IMR-90 (cell line): ENCODE results near the gene IFNG. TPM values are rescaled to one million over a fixed set of nuclear protein-coding genes. Genes with fewer than 3 reads are reported as not detected.

Experiments used
- ATAC-seq: fragments of 200-7000 bp; cut with Tn5 transposase; 2 replicates; pipeline ENCODE4 v1.9.1; 2020; ENCODE audit warnings: low read depth, mild to moderate bottlenecking, moderate library complexity
- BruUV-seq: library from RNA; stranded (reverse); fragments of 400-500 nt; replicated peaks from 2 replicates; lab custom pipeline; 2021; lab: Mats Ljungman, UMichigan
- CTCF ChIA-PET: fragments of 300-600 bp; formaldehyde crosslinking; extraction: SDS; loops from one replicate; lab custom pipeline; 2021; ENCODE audit warnings: antibody characterized with exemption; lab: Yijun Ruan, JAX
- POLR2A ChIA-PET: fragments of 300-600 bp; sonication (Branson Sonifier 250); formaldehyde crosslinking; loops from one replicate; lab custom pipeline; 2022; ENCODE audit warnings: antibody characterized with exemption; ENCODE audit not compliant: unreplicated experiment; lab: Charles Lee
- DNase-seq: peaks from one replicate; pipeline ENCODE4 v3.0.0; 2013
- H2AFZ ChIP-seq: replicated peaks from 2 replicates; pipeline ENCODE3; 2013; ENCODE audit warnings: low read length, mild to moderate bottlenecking; ENCODE audit not compliant: poor library complexity
- H2AK5ac ChIP-seq: 2 replicates; pipeline ENCODE4 v1.6.1; 2013; ENCODE audit warnings: low read depth, low read length, inconsistent platforms
- H2AK9ac ChIP-seq: replicated peaks from 2 replicates; pipeline ENCODE3; 2013; ENCODE audit warnings: mild to moderate bottlenecking, low read depth, low read length, moderate library complexity; ENCODE audit not compliant: poor library complexity
- H2BK120ac ChIP-seq: 2 replicates; pipeline ENCODE4 v1.6.1; 2013; ENCODE audit warnings: low read depth, low read length, inconsistent platforms
- H2BK15ac ChIP-seq: 3 replicates; pipeline ENCODE4 v1.6.1; 2013; ENCODE audit warnings: low read depth, low read length, inconsistent platforms
- H2BK20ac ChIP-seq: 2 replicates; pipeline ENCODE4 v1.6.1; 2013; ENCODE audit warnings: low read depth, mild to moderate bottlenecking, inconsistent platforms, low read length, moderate library complexity
- H2BK5ac ChIP-seq: 2 replicates; pipeline ENCODE4 v1.6.1; 2013; ENCODE audit warnings: mild to moderate bottlenecking, low read depth, low read length, inconsistent platforms; ENCODE audit not compliant: poor library complexity, severe bottlenecking
- H3K14ac ChIP-seq: replicated peaks from 2 replicates; pipeline ENCODE4 v1.6.1; 2013; ENCODE audit warnings: low read depth, low read length, inconsistent platforms
- H3K18ac ChIP-seq: 2 replicates; pipeline ENCODE4 v1.6.1; 2013; ENCODE audit warnings: low read depth, low read length, control low read depth
- H3K23ac ChIP-seq: 2 replicates; pipeline ENCODE4 v1.6.1; 2013; ENCODE audit warnings: low read depth, low read length, inconsistent platforms
- H3K27ac ChIP-seq: 2 replicates; pipeline ENCODE4 v1.5.1; 2013; ENCODE audit warnings: mild to moderate bottlenecking, control low read depth, low read length; ENCODE audit not compliant: insufficient read depth
- H3K27me3 ChIP-seq: 2 replicates; pipeline ENCODE4 v1.6.1; 2013; ENCODE audit warnings: low read length; ENCODE audit not compliant: control insufficient read depth, insufficient read depth
- H3K36me3 ChIP-seq: 2 replicates; pipeline ENCODE4 v1.6.1; 2013; ENCODE audit warnings: low read length, mixed read lengths; ENCODE audit not compliant: control insufficient read depth, insufficient read depth
- H3K4ac ChIP-seq: 2 replicates; pipeline ENCODE4 v1.6.1; 2013; ENCODE audit warnings: low read depth, low read length, inconsistent platforms
- H3K4me1 ChIP-seq: 2 replicates; pipeline ENCODE4 v1.6.1; 2013; ENCODE audit warnings: low read length, mixed read lengths; ENCODE audit not compliant: control insufficient read depth, insufficient read depth
- H3K4me2 ChIP-seq: 2 replicates; pipeline ENCODE4 v1.6.1; 2013; ENCODE audit warnings: low read depth, mild to moderate bottlenecking, control low read depth, low read length, moderate library complexity
- H3K4me3 ChIP-seq: 2 replicates; pipeline ENCODE4 v1.5.1; 2013; ENCODE audit warnings: low read depth, mild to moderate bottlenecking, control low read depth, low read length, moderate library complexity; ENCODE audit not compliant: insufficient read depth
- H3K56ac ChIP-seq: 2 replicates; pipeline ENCODE4 v1.6.1; 2013; ENCODE audit warnings: low read length, inconsistent platforms; ENCODE audit not compliant: insufficient read depth; ENCODE audit errors: extremely low read depth
- H3K79me1 ChIP-seq, 2 experiments: 2 replicates each; pipeline ENCODE4 v1.6.1; 2013; ENCODE audit warnings: low read length in 2 of 2, inconsistent platforms in 1 of 2, low read depth in 1 of 2
- H3K9ac ChIP-seq: 2 replicates; pipeline ENCODE4 v1.6.1; 2013; ENCODE audit warnings: low read depth, low read length, control low read depth
- H3K9me1 ChIP-seq: 2 replicates; pipeline ENCODE4 v1.6.1; 2013; ENCODE audit warnings: low read length, inconsistent platforms; ENCODE audit not compliant: insufficient read depth
- H3K9me3 ChIP-seq: 2 replicates; pipeline ENCODE4 v1.6.1; 2013; ENCODE audit warnings: low read length; ENCODE audit not compliant: control insufficient read depth, insufficient read depth
- H4K20me1 ChIP-seq: 2 replicates; pipeline ENCODE4 v1.6.1; 2013; ENCODE audit warnings: low read length, inconsistent platforms; ENCODE audit not compliant: insufficient read depth
- H4K5ac ChIP-seq: 2 replicates; pipeline ENCODE4 v1.6.1; 2013; ENCODE audit warnings: mild to moderate bottlenecking, low read depth, low read length, control low read depth
- H4K8ac ChIP-seq, 2 experiments: 2 replicates each; pipeline ENCODE4 v1.6.1; 2013; ENCODE audit warnings: low read depth in 2 of 2, low read length in 2 of 2, control low read depth in 1 of 2, inconsistent platforms in 1 of 2
- H4K91ac ChIP-seq: 2 replicates; pipeline ENCODE4 v1.6.1; 2013; ENCODE audit warnings: low read depth, low read length, inconsistent platforms; ENCODE audit not compliant: insufficient read depth
- BHLHE40 ChIP-seq: fragments of 150-350 bp; IDR thresholded peaks from 2 replicates; pipeline ENCODE4 v1.6.1; 2016; ENCODE audit warnings: mild to moderate bottlenecking, low read depth, low read length
- FOS ChIP-seq: fragments of 150-350 bp; IDR thresholded peaks from 2 replicates; pipeline ENCODE4 v1.6.1; 2016; ENCODE audit warnings: low read depth, low read length
- MAFK ChIP-seq: IDR thresholded peaks from 2 replicates; pipeline ENCODE4 v1.6.1; 2012; ENCODE audit warnings: low read depth, low read length, improper control_type of control experiment
- MAZ ChIP-seq: IDR thresholded peaks from 2 replicates; pipeline ENCODE4 v1.6.1; 2012; ENCODE audit warnings: low read depth, mild to moderate bottlenecking, low read length, improper control_type of control experiment, moderate library complexity, borderline replicate concordance
- MXI1 ChIP-seq: IDR thresholded peaks from 2 replicates; pipeline ENCODE4 v1.6.1; 2012; ENCODE audit warnings: low read depth, mild to moderate bottlenecking, low read length, moderate library complexity, borderline replicate concordance
- NFE2L2 ChIP-seq: fragments of 150-350 bp; IDR thresholded peaks from 2 replicates; pipeline ENCODE4 v1.6.1; 2016; ENCODE audit warnings: low read depth, mild to moderate bottlenecking, low read length
- POLR2A ChIP-seq: IDR thresholded peaks from 2 replicates; pipeline ENCODE4 v1.6.1; 2012; ENCODE audit warnings: mild to moderate bottlenecking, low read depth, low read length
- RAD21 ChIP-seq: IDR thresholded peaks from 2 replicates; pipeline ENCODE4 v1.6.1; 2012; ENCODE audit warnings: low read length, improper control_type of control experiment
- RCOR1 ChIP-seq: IDR thresholded peaks from 2 replicates; pipeline ENCODE4 v1.6.1; 2012; ENCODE audit warnings: mild to moderate bottlenecking, low read length, improper control_type of control experiment; ENCODE audit not compliant: insufficient replicate concordance
- RFX5 ChIP-seq: IDR thresholded peaks from 2 replicates; pipeline ENCODE4 v1.8.0; 2012; ENCODE audit warnings: low read depth, mild to moderate bottlenecking, low read length, moderate library complexity
- SMC3 ChIP-seq: fragments of 150-350 bp; IDR thresholded peaks from 2 replicates; pipeline ENCODE4 v1.6.1; 2016; ENCODE audit warnings: low read depth, mild to moderate bottlenecking, antibody characterized with exemption, low read length, moderate library complexity
- USF2 ChIP-seq: fragments of 150-350 bp; IDR thresholded peaks from 2 replicates; pipeline ENCODE4 v1.6.1; 2017; ENCODE audit warnings: mild to moderate bottlenecking, antibody characterized with exemption, low read length, low read depth
- WGBS, 2 experiments: methylation state at CpG; one replicate each; pipeline versions ENCODE4 v1.1.5 to v1.1.7; 2013; ENCODE audit warnings: missing lambda C conversion rate in 2 of 2; ENCODE audit not compliant: insufficient read length in 1 of 2; ENCODE audit errors: extremely low coverage in 2 of 2; 5-methylcytosine and 5-hydroxymethylcytosine counted together
- dilution Hi-C: fragments of 300-500 bp; cut with HindIII; formaldehyde crosslinking; loops from one replicate; pipeline ENCODE4 v1.14.3; 2018; ENCODE audit warnings: low sequenced_read_pairs; ENCODE audit not compliant: unreplicated experiment
- in situ Hi-C: fragments of 300-500 bp; cut with MboI; formaldehyde crosslinking; loops from 3 replicates; pipeline ENCODE4 v1.14.3; 2019; ENCODE audit warnings: low sequenced_read_pairs, inconsistent platforms, mixed read lengths
- intact Hi-C: fragments of 100-400 bp; cut with micrococcal nuclease; formaldehyde crosslinking; loops from 2 replicates; pipeline ENCODE4 v1.10.0; 2022
- polyA plus RNA-seq, 3 experiments: library from polyadenylated mRNA; depleted of rRNA; stranded (reverse); fragments of >200 nt; gene quantifications; 2 replicates each; pipeline ENCODE4 v1.2.3, GENCODE V29; 2012; ENCODE audit warnings: low replicate concordance in 1 of 3
- total RNA-seq: library from RNA; depleted of rRNA; stranded (reverse); fragments of >200 nt; gene quantifications from 2 replicates; pipeline ENCODE4 v1.2.3, GENCODE V29; 2012
- TF ChIP-seq, protein P1 (sequence below): conservative IDR thresholded peaks from 2 replicates; pipeline ENCODE4 v1.5.1; 2012; ENCODE audit warnings: mild to moderate bottlenecking, low read depth, low read length, improper control_type of control experiment

The IFNG gene
- total and polyA plus RNA-seq, 2 of the 4 experiments (the other 2 are of a cell fraction): not detected

DNA sequence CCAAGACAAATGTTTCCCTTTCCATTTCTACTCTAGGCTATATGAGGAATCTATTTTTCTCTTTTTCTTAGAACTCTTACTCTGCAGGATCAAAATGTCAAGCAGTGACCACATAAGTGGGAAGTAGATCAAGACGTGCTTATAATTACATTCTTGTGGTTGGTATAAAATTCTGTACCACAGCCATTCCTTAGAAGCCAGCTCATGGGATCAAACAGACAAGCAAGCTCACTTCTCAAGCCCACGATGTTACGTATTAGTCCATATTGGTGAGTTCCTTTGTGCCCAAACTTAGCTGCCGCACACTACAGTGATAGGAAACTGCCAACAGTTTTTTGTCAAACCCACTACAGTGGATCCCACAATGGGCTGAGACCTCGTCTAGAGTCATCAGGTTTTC lies 53.4 kb downstream of the IFNG start:
- dilution Hi-C loops (no loop called here), in situ Hi-C loops (no loop called here), intact Hi-C loops (no loop called here)
- Histone ChIP-seq H3K14ac (no peak overlapping the region), H3K27ac (no peak overlapping the region), H2BK5ac (no peak overlapping the region), H3K56ac (no peak overlapping the region), H3K23ac (no peak overlapping the region), H2BK20ac (no peak overlapping the region), H3K4me3 (no peak overlapping the region), H4K5ac (no peak overlapping the region), H2AK9ac (no peak overlapping the region), H3K4ac (no peak overlapping the region), H4K20me1 (no peaks in the 10 kb centered on the region), H4K91ac (no peak overlapping the region), H3K9ac (no peak overlapping the region), H4K8ac (no peak overlapping the region), H3K27me3 (0 out of 2 replicates have a peak, but pooled peaks cover 1% of the 10 kb centered on the region), H3K4me1 (no peaks in the 10 kb centered on the region), H2AK5ac (no peak overlapping the region), H3K18ac (no peak overlapping the region), H3K9me3 (no peaks in the 10 kb centered on the region), H2AFZ (no peak overlapping the region), H2BK120ac (no peak overlapping the region), H3K9me1 (no peaks in the 10 kb centered on the region), H3K36me3 (no peaks in the 10 kb centered on the region), H2BK15ac (no peak overlapping the region), H3K4me2 (no peak overlapping the region), H3K79me1 (no peaks in the 10 kb centered on the region)
- DNase-seq (no peak), ATAC-seq (no peak)
- ChIA-PET CTCF (no interaction called here), POLR2A (no interaction called here)
- BruUV-seq: no TSS peak
- 56% methylated on average over 3 of the region's 5 CpGs; no CpG with 5 or more reads in 1 of the 2 experiments for WGBS, 2 experiments
- TF ChIP-seq MAFK: no peak
- no peak for TF ChIP-seq BHLHE40
- TF ChIP-seq USF2: no peak
- TF ChIP-seq MAZ: no peak
- no peak for TF ChIP-seq FOS
- TF ChIP-seq SMC3: no peak
- TF ChIP-seq RAD21: no peak
- no peak for TF ChIP-seq NFE2L2
- no peak for TF ChIP-seq RFX5
- no peak for TF ChIP-seq MXI1
- TF ChIP-seq, protein P1, sequence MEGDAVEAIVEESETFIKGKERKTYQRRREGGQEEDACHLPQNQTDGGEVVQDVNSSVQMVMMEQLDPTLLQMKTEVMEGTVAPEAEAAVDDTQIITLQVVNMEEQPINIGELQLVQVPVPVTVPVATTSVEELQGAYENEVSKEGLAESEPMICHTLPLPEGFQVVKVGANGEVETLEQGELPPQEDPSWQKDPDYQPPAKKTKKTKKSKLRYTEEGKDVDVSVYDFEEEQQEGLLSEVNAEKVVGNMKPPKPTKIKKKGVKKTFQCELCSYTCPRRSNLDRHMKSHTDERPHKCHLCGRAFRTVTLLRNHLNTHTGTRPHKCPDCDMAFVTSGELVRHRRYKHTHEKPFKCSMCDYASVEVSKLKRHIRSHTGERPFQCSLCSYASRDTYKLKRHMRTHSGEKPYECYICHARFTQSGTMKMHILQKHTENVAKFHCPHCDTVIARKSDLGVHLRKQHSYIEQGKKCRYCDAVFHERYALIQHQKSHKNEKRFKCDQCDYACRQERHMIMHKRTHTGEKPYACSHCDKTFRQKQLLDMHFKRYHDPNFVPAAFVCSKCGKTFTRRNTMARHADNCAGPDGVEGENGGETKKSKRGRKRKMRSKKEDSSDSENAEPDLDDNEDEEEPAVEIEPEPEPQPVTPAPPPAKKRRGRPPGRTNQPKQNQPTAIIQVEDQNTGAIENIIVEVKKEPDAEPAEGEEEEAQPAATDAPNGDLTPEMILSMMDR: no peak
- TF ChIP-seq RCOR1: no peak
- no peak for TF ChIP-seq POLR2A
